Trophoblast cell (in vitro differentiated cells and primary cell): ENCODE measurements around the gene ZYX.
"Not testable (repeated sequence)": the region's sequence is repeated elsewhere in the genome, so short reads cannot be mapped to it uniquely, and the experiment has no call there.

Experiments
- DNase-seq, 2 donors: peaks; one replicate each; pipeline ENCODE4 v3.0.0-alpha.2; 2016
- H2AFZ ChIP-seq: 2 replicates; pipeline ENCODE4 v1.6.1; 2013; ENCODE audit warnings: low read length, moderate library complexity, mild to moderate bottlenecking; ENCODE audit not compliant: insufficient read depth, poor library complexity
- H2AK5ac ChIP-seq: 2 replicates; pipeline ENCODE4 v1.6.1; 2013; ENCODE audit warnings: mild to moderate bottlenecking, low read length
- H2BK120ac ChIP-seq: 2 replicates; pipeline ENCODE4 v1.6.1; 2013; ENCODE audit warnings: low read length, mild to moderate bottlenecking, moderate library complexity; ENCODE audit not compliant: insufficient read depth, poor library complexity
- H2BK12ac ChIP-seq: 2 replicates; pipeline ENCODE4 v1.6.1; 2013; ENCODE audit warnings: mild to moderate bottlenecking, low read length, moderate library complexity
- H2BK5ac ChIP-seq: 2 replicates; pipeline ENCODE4 v1.6.1; 2013; ENCODE audit warnings: low read length, low read depth, moderate library complexity, mild to moderate bottlenecking; ENCODE audit not compliant: poor library complexity
- H3K14ac ChIP-seq: 2 replicates; pipeline ENCODE4 v1.6.1; 2013; ENCODE audit warnings: mild to moderate bottlenecking, low read length
- H3K18ac ChIP-seq: 2 replicates; pipeline ENCODE4 v1.6.1; 2013; ENCODE audit warnings: mild to moderate bottlenecking, low read length
- H3K23ac ChIP-seq: 2 replicates; pipeline ENCODE4 v1.6.1; 2013; ENCODE audit warnings: low read length
- H3K27ac ChIP-seq: 2 replicates; pipeline ENCODE4 v1.5.1; 2013; ENCODE audit warnings: low read depth, mild to moderate bottlenecking, inconsistent platforms, low read length, moderate library complexity
- H3K27me3 ChIP-seq: 2 replicates; pipeline ENCODE4 v1.6.1; 2013; ENCODE audit warnings: inconsistent platforms, mild to moderate bottlenecking, low read length, moderate library complexity; ENCODE audit not compliant: insufficient read depth
- H3K36me3 ChIP-seq, 2 experiments: 1 replicate in 1 of 2; 2 replicates in 1 of 2; pipeline ENCODE4 v1.6.1; 2013; ENCODE audit warnings: low read length in 2 of 2, mild to moderate bottlenecking in 2 of 2, moderate library complexity in 1 of 2; ENCODE audit not compliant: insufficient read depth in 2 of 2, control insufficient read depth in 1 of 2
- H3K4ac ChIP-seq: 2 replicates; pipeline ENCODE4 v1.6.1; 2013; ENCODE audit warnings: low read depth, mild to moderate bottlenecking, low read length, moderate library complexity
- H3K4me1 ChIP-seq, 2 experiments: 1 replicate in 1 of 2; 2 replicates in 1 of 2; pipeline ENCODE4 v1.6.1; 2013; ENCODE audit warnings: low read length in 2 of 2, mild to moderate bottlenecking in 2 of 2, moderate library complexity in 1 of 2; ENCODE audit not compliant: insufficient read depth in 2 of 2, control insufficient read depth in 1 of 2
- H3K4me2 ChIP-seq: 2 replicates; pipeline ENCODE4 v1.6.1; 2013; ENCODE audit warnings: inconsistent platforms, mild to moderate bottlenecking, low read length, moderate library complexity
- H3K4me3 ChIP-seq: 2 replicates; pipeline ENCODE4 v1.5.1; 2013; ENCODE audit warnings: mild to moderate bottlenecking, low read depth, low read length, inconsistent platforms
- H3K79me1 ChIP-seq: one replicate; pipeline ENCODE4 v1.6.1; 2013; ENCODE audit warnings: low read length
- H3K79me2 ChIP-seq: 2 replicates; pipeline ENCODE4 v1.6.1; 2013; ENCODE audit warnings: low read length, mild to moderate bottlenecking; ENCODE audit not compliant: control insufficient read depth, insufficient read depth, poor library complexity
- H3K9ac ChIP-seq: 2 replicates; pipeline ENCODE4 v1.6.1; 2013; ENCODE audit warnings: mild to moderate bottlenecking, low read length
- H3K9me3 ChIP-seq: 2 replicates; pipeline ENCODE4 v1.6.1; 2013; ENCODE audit warnings: low read depth, mild to moderate bottlenecking, control low read depth, inconsistent platforms, low read length; ENCODE audit not compliant: insufficient read depth
- H4K12ac ChIP-seq: 2 replicates; pipeline ENCODE4 v1.6.1; 2013; ENCODE audit warnings: low read depth, mild to moderate bottlenecking, low read length, moderate library complexity
- H4K8ac ChIP-seq: 2 replicates; pipeline ENCODE4 v1.6.1; 2013; ENCODE audit warnings: low read depth, mild to moderate bottlenecking, low read length, moderate library complexity
- H4K91ac ChIP-seq: one replicate; pipeline ENCODE4 v1.6.1; 2013; ENCODE audit warnings: low read depth, mild to moderate bottlenecking, low read length, moderate library complexity
- WGBS: extraction: QIAGEN DNeasy Blood & Tissue Kit; methylation state at CpG from one replicate; pipeline ENCODE4 v1.1.7; 2013; ENCODE audit warnings: missing lambda C conversion rate; ENCODE audit not compliant: insufficient read length, insufficient coverage; ENCODE audit errors: extremely low coverage; 5-methylcytosine and 5-hydroxymethylcytosine counted together

ZYX gene

GRCh38 chr7:143391462-143392404, 10.6 kb downstream of the ZYX start:
- H3K27me3 ChIP-seq: no peaks in the 10 kb centered on the region
- H4K91ac ChIP-seq: no peak overlapping the region
- no peak overlapping the region for H4K8ac ChIP-seq
- H3K23ac ChIP-seq: no peak overlapping the region
- H3K27ac ChIP-seq: peak overlapping the region; percentile 45
- H3K9me3 ChIP-seq: peaks cover 5% of the 10 kb centered on the region
- WGBS: no CpG with 5 or more reads among the region's 24 CpGs
- no peak overlapping the region for H2AK5ac ChIP-seq
- H3K36me3 ChIP-seq: peaks cover 87 to 89% of the 10 kb centered on the region in 2 experiments
- H3K14ac ChIP-seq: no peak overlapping the region
- no peak overlapping the region for H2BK5ac ChIP-seq
- H3K4me1 ChIP-seq: peaks cover 0 to 9% of the 10 kb centered on the region in 2 experiments
- H2BK120ac ChIP-seq: no peak overlapping the region
- no peaks in the 10 kb centered on the region for H3K79me2 ChIP-seq
- no peak overlapping the region for H3K4me3 ChIP-seq
- no peaks in the 10 kb centered on the region for H3K79me1 ChIP-seq
- H3K18ac ChIP-seq: no peak overlapping the region
- no peak overlapping the region for H3K4me2 ChIP-seq
- no peak overlapping the region for H2AFZ ChIP-seq
- no peak overlapping the region for H3K4ac ChIP-seq
- no peak overlapping the region for H4K12ac ChIP-seq
- peak; percentile 30 to 64 for DNase-seq
- H3K9ac ChIP-seq: no peak overlapping the region
- H2BK12ac ChIP-seq: no peak overlapping the region

- not testable (repeated sequence) for H4K12ac ChIP-seq, H2AK5ac ChIP-seq, H2AFZ ChIP-seq, H2BK120ac ChIP-seq, H4K8ac ChIP-seq, H3K23ac ChIP-seq, H3K27me3 ChIP-seq, H3K4me2 ChIP-seq, H3K9me3 ChIP-seq, H3K18ac ChIP-seq, H4K91ac ChIP-seq, H3K4me3 ChIP-seq, H3K4me1 ChIP-seq, H3K4ac ChIP-seq, DNase-seq, H3K14ac ChIP-seq, H2BK5ac ChIP-seq, H2BK12ac ChIP-seq, H3K79me1 ChIP-seq, H3K9ac ChIP-seq, H3K79me2 ChIP-seq
- no CpG with 5 or more reads among the region's 8 CpGs for WGBS
- Histone ChIP-seq H3K36me3 (peaks cover 87 to 89% of the 10 kb centered on the region in 2 experiments), H3K27ac (peak overlapping the region; percentile 45)
These were observed 11.3 kb downstream of the ZYX start for GRCh38 chr7:143392427-143392826.

GRCh38 chr7:143392875-143393266, 11.7 kb downstream of the ZYX start:
- Histone ChIP-seq H3K23ac (no peak overlapping the region), H2BK120ac (no peak overlapping the region), H2BK12ac (no peak overlapping the region), H4K91ac (no peak overlapping the region), H3K9ac (no peak overlapping the region), H3K18ac (no peak overlapping the region), H3K79me1 (no peaks in the 10 kb centered on the region), H3K79me2 (no peaks in the 10 kb centered on the region), H3K36me3 (peaks cover 87 to 89% of the 10 kb centered on the region in 2 experiments), H4K12ac (no peak overlapping the region), H3K27me3 (no peaks in the 10 kb centered on the region), H3K14ac (no peak overlapping the region), H2BK5ac (no peak overlapping the region), H3K4me2 (no peak overlapping the region), H3K4ac (no peak overlapping the region), H3K4me3 (no peak overlapping the region), H3K27ac (no peak overlapping the region), H3K4me1 (peaks cover 0 to 9% of the 10 kb centered on the region in 2 experiments), H2AK5ac (no peak overlapping the region), H3K9me3 (peaks cover 1% of the 10 kb centered on the region), H4K8ac (no peak overlapping the region), H2AFZ (no peak overlapping the region)
- no CpG with 5 or more reads among the region's 6 CpGs for WGBS
- no peak for DNase-seq

GRCh38 chr7:143393267-143394041, 12.3 kb downstream of the ZYX start:
- no peak overlapping the region for H3K9ac ChIP-seq
- no peak overlapping the region for H2AFZ ChIP-seq
- no peak overlapping the region for H3K4ac ChIP-seq
- H3K27ac ChIP-seq: no peak overlapping the region
- no peak overlapping the region for H2AK5ac ChIP-seq
- DNase-seq: no peak
- no peak overlapping the region for H3K23ac ChIP-seq
- H3K4me1 ChIP-seq: peaks cover 0 to 9% of the 10 kb centered on the region in 2 experiments
- H3K18ac ChIP-seq: no peak overlapping the region
- no peak overlapping the region for H2BK12ac ChIP-seq
- H3K4me3 ChIP-seq: no peak overlapping the region
- no peaks in the 10 kb centered on the region for H3K27me3 ChIP-seq
- H4K91ac ChIP-seq: no peak overlapping the region
- H3K4me2 ChIP-seq: no peak overlapping the region
- H3K79me1 ChIP-seq: no peaks in the 10 kb centered on the region
- no peaks in the 10 kb centered on the region for H3K79me2 ChIP-seq
- H4K8ac ChIP-seq: no peak overlapping the region
- peaks cover 1% of the 10 kb centered on the region for H3K9me3 ChIP-seq
- no peak overlapping the region for H4K12ac ChIP-seq
- H2BK120ac ChIP-seq: no peak overlapping the region
- H3K36me3 ChIP-seq: peaks cover 87 to 89% of the 10 kb centered on the region in 2 experiments
- WGBS: no CpG with 5 or more reads among the region's 14 CpGs
- H3K14ac ChIP-seq: no peak overlapping the region
- no peak overlapping the region for H2BK5ac ChIP-seq
